Spleen (tissue), 11 donors: ENCODE data around the gene NCAPH2. TPM values are rescaled to one million over a fixed set of nuclear protein-coding genes. Genes with fewer than 3 reads are reported as not detected.

Experiments used
- DNase-seq: peaks from one replicate; pipeline ENCODE4 v3.0.0-alpha.2; 2020
- H3K27ac ChIP-seq, 8 donors: fragments of 200-600 bp; sonication (generic) in 7 of 8; 1 replicate in 4 of 8; 2 replicates in 4 of 8; pipeline versions ENCODE4 v1.5.0 to v1.8.0; 2016 to 2021; ENCODE audit warnings: inconsistent platforms in 4 of 8, mild to moderate bottlenecking in 4 of 8, moderate library complexity in 1 of 8
- H3K27me3 ChIP-seq, 7 donors: fragments of 200-600 bp; sonication (generic) in 6 of 7; replicated peaks in 1 of 7; 1 replicate in 4 of 7; 2 replicates in 3 of 7; pipeline versions ENCODE4 v1.5.0 to v1.8.0; 2016 to 2021; ENCODE audit warnings: inconsistent platforms in 3 of 7, mild to moderate bottlenecking in 1 of 7
- H3K36me3 ChIP-seq, 6 donors: fragments of 200-600 bp; sonication (generic) in 5 of 6; 1 replicate in 4 of 6; 2 replicates in 2 of 6; pipeline versions ENCODE4 v1.5.0 to v1.8.0; 2016 to 2021; ENCODE audit warnings: inconsistent platforms in 2 of 6
- H3K4me1 ChIP-seq, 6 donors: fragments of 200-600 bp; sonication (generic) in 5 of 6; 1 replicate in 3 of 6; 2 replicates in 3 of 6; pipeline versions ENCODE4 v1.5.0 to v1.8.0; 2016 to 2021; ENCODE audit warnings: inconsistent platforms in 3 of 6
- H3K4me3 ChIP-seq, 8 donors: fragments of 200-600 bp; sonication (generic) in 7 of 8; 1 replicate in 4 of 8; 2 replicates in 4 of 8; pipeline versions ENCODE4 v1.5.0 to v1.8.0; 2016 to 2021; ENCODE audit warnings: inconsistent platforms in 4 of 8, mild to moderate bottlenecking in 4 of 8, moderate library complexity in 2 of 8
- H3K9me3 ChIP-seq, 8 donors: fragments of 200-600 bp; sonication (generic) in 7 of 8; 1 replicate in 4 of 8; 2 replicates in 4 of 8; pipeline versions ENCODE4 v1.5.0 to v1.8.0; 2016 to 2021; ENCODE audit warnings: inconsistent platforms in 4 of 8
- CTCF ChIP-seq, 11 experiments: fragments of 200-600 bp in 7 of 11; fragments of 450-650 bp in 4 of 11; sonication (generic) in 4 of 11; IDR thresholded peaks in 8 of 11; conservative IDR thresholded peaks in 3 of 11; 1 replicate in 7 of 11; 2 replicates in 4 of 11; pipeline versions ENCODE4 v1.4.0 to v1.8.0; 2016 to 2021; ENCODE audit warnings: antibody characterized with exemption in 11 of 11, inconsistent platforms in 4 of 11, mild to moderate bottlenecking in 1 of 11
- POLR2A ChIP-seq, 3 donors: fragments of 450-650 bp; IDR thresholded peaks; one replicate each; pipeline ENCODE4 v1.5.1; 2017; ENCODE audit warnings: antibody characterized with exemption in 3 of 3, mild to moderate bottlenecking in 1 of 3
- POLR2AphosphoS5 ChIP-seq, 3 donors: sonication (generic); formaldehyde crosslinking; IDR thresholded peaks; one replicate each; pipeline ENCODE4 v1.5.1; 2017; ENCODE audit warnings: antibody characterized with exemption in 3 of 3
- WGBS, 5 donors: extraction: QIAGEN DNeasy Blood & Tissue Kit in 3 of 5; methylation state at CpG; one replicate each; pipeline versions ENCODE4 v1.1.5 to v1.1.7; 2013 to 2018; 5-methylcytosine and 5-hydroxymethylcytosine counted together
- intact Hi-C: fragments of 100-400 bp; cut with DNase I; formaldehyde crosslinking; loops from one replicate; pipeline ENCODE4 v1.15.0; 2023; ENCODE audit warnings: low total_unique reads
- polyA plus RNA-seq, 3 donors: library from polyadenylated mRNA; stranded (reverse); fragments of 200-250 nt; gene quantifications; one replicate each; pipeline ENCODE4 v1.2.1, GENCODE V29; 2013
- total RNA-seq, 7 donors: library from RNA; depleted of rRNA in 3 of 7; stranded (reverse); fragments of >200 nt in 3 of 7; fragmentation: NEBNext Ultra II Directional in 4 of 7; extraction: Animal tissue kit (Norgen Biotek cat#: 25700) in 4 of 7; gene quantifications; one replicate each; pipeline versions ENCODE4 v1.1.0 to v1.2.1, GENCODE V29; 2016 to 2021
- donor health status: healthy with polysubstance abuse.
- donor health status: DM: no; HTN: no; CAD: no; lungs with moderate emphysema.
- donor health status: DM: no; HTN: no; CAD: no.
- donor health status: Bipolar disorder and iron deficiency.
- donor health status: healthy.
- donor health status: DM: no; HTN: no; CAD: no.
- donor health status: DM: yes; HTN: yes; CAD: no.

NCAPH2 gene
- total and polyA plus RNA-seq, 10 donors: 31.4 to 48.0 (median 37.1) TPM

- Histone ChIP-seq H3K36me3 (no peaks in the 10 kb centered on the region), H3K27me3 (peaks cover 0 to 30% (median 14%) of the 10 kb centered on the region in 7 donors), H3K9me3 (no peaks in the 10 kb centered on the region), H3K4me1 (peaks cover 27 to 99% (median 64%) of the 10 kb centered on the region in 6 donors), H3K27ac (peak overlapping the region; percentile 59 to 100 (median 98)), H3K4me3 (peak overlapping the region in 6 of 8 donors; percentile 5 to 60 (median 20))
- WGBS, 5 donors: 3 to 10% (median 5%) methylated on average over 25 to 52 of the region's 52 CpGs
- peak; percentile 97 for DNase-seq
- intact Hi-C loops: no loop called here
- TF ChIP-seq CTCF (IDR thresholded peaks at IDR 0.05 in 8 of 11, conservative IDR thresholded peaks at IDR 0.05 in 3 of 11): peak; percentile 35 to 84 (median 68)
- TF ChIP-seq POLR2AphosphoS5 (IDR thresholded peaks at IDR 0.05): peak; percentile 75 to 88 (median 77)
- no peak for TF ChIP-seq POLR2A (IDR thresholded peaks at IDR 0.05)
Measured at GRCh38 chr22:50544078-50544745, 36.2 kb downstream of the NCAPH2 start.

- TF ChIP-seq POLR2AphosphoS5 (IDR thresholded peaks at IDR 0.05) (no peak), CTCF (IDR thresholded peaks at IDR 0.05 in 8 of 11, conservative IDR thresholded peaks at IDR 0.05 in 3 of 11) (no peak), POLR2A (IDR thresholded peaks at IDR 0.05) (no peak)
- H3K4me1 ChIP-seq: peaks cover 30 to 99% (median 66%) of the 10 kb centered on the region in 6 donors
- peaks cover 0 to 34% (median 14%) of the 10 kb centered on the region in 7 donors for H3K27me3 ChIP-seq
- WGBS, 5 donors: 49 to 72% (median 50%) methylated on average over 5 of the region's 5 CpGs
- H3K4me3 ChIP-seq: peak overlapping the region in 2 of 8 donors; percentile 19 to 60
- no peaks in the 10 kb centered on the region for H3K9me3 ChIP-seq
- DNase-seq: peak; percentile 82
- H3K36me3 ChIP-seq: no peaks in the 10 kb centered on the region
- peak overlapping the region; percentile 59 to 100 (median 98) for H3K27ac ChIP-seq
- intact Hi-C loops: no loop called here
Measured at GRCh38 chr22:50544746-50545253, 36.8 kb downstream of the NCAPH2 start.

- peak; percentile 79 for DNase-seq
- peak within 1 kb of the TSS; percentile 59 to 100 (median 98) for H3K27ac ChIP-seq
- 61 to 74% (median 65%) methylated on average over 8 to 10 of the region's 10 CpGs for WGBS, 5 donors
- no peaks in the 10 kb centered on the region for H3K9me3 ChIP-seq
- H3K4me1 ChIP-seq: peaks cover 25 to 98% (median 60%) of the 10 kb centered on the region in 6 donors
- H3K27me3 ChIP-seq: peaks cover 0 to 34% (median 14%) of the 10 kb centered on the region in 7 donors
- H3K4me3 ChIP-seq: no peak within 1 kb of the TSS
- intact Hi-C loops: no loop called here
- no peaks in the 10 kb centered on the region for H3K36me3 ChIP-seq
- TF ChIP-seq POLR2AphosphoS5 (IDR thresholded peaks at IDR 0.05): no peak
- TF ChIP-seq POLR2A (IDR thresholded peaks at IDR 0.05): no peak
- no peak for TF ChIP-seq CTCF (IDR thresholded peaks at IDR 0.05 in 8 of 11, conservative IDR thresholded peaks at IDR 0.05 in 3 of 11)
Measured at GRCh38 chr22:50545522-50546325, 37.7 kb downstream of the NCAPH2 start, which contains the start of gene KLHDC7B. Gene KLHDC7B, plus strand, starts transcription at chr22:50545899. Its CDS starts 345 bp downstream, at chr22:50546244.
